IPS-15b (cell line): ENCODE data around the gene RHOC.

ENCODE experiments used
- H3K27me3 ChIP-seq: one replicate; pipeline ENCODE4 v1.6.1; 2013; ENCODE audit warnings: low read length; ENCODE audit not compliant: control insufficient read depth, insufficient read depth
- H3K36me3 ChIP-seq: one replicate; pipeline ENCODE4 v1.6.1; 2013; ENCODE audit warnings: low read length; ENCODE audit not compliant: control insufficient read depth, insufficient read depth
- H3K4me1 ChIP-seq: one replicate; pipeline ENCODE4 v1.6.1; 2013; ENCODE audit warnings: mild to moderate bottlenecking, low read length; ENCODE audit not compliant: control insufficient read depth, insufficient read depth
- H3K4me3 ChIP-seq: one replicate; pipeline ENCODE4 v1.5.1; 2013; ENCODE audit warnings: low read depth, low read length
- H3K9ac ChIP-seq: one replicate; pipeline ENCODE4 v1.6.1; 2013; ENCODE audit warnings: low read depth, mild to moderate bottlenecking, low read length
- H3K9me3 ChIP-seq: one replicate; pipeline ENCODE4 v1.6.1; 2013; ENCODE audit warnings: mild to moderate bottlenecking, low read length; ENCODE audit not compliant: control insufficient read depth, insufficient read depth

The RHOC gene

DNA sequence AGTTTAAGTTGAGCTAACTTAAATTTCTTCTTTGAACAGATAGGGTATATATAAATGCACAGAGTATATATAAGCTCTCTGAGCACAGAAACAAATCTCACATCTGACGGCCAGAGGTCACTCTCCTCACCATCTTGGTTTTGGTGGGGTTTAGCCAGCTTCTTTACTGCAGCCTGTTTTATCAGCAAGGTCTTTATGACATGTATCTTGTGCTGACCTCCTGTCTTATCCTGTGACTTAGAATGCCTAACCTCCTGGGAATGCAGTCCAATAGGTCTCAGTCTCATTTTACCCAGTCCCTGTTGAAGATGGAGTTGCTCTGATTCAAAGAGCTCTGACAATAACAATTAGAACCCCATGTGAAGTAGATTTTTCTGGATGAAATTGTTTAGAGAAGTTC, 34.1 kb downstream of the RHOC start:
- Histone ChIP-seq H3K9ac (no peak overlapping the region), H3K4me3 (no peak overlapping the region), H3K9me3 (no peaks in the 10 kb centered on the region), H3K4me1 (peaks cover 16% of the 10 kb centered on the region), H3K27me3 (peaks cover 25% of the 10 kb centered on the region), H3K36me3 (peaks cover 7% of the 10 kb centered on the region)

DNA sequence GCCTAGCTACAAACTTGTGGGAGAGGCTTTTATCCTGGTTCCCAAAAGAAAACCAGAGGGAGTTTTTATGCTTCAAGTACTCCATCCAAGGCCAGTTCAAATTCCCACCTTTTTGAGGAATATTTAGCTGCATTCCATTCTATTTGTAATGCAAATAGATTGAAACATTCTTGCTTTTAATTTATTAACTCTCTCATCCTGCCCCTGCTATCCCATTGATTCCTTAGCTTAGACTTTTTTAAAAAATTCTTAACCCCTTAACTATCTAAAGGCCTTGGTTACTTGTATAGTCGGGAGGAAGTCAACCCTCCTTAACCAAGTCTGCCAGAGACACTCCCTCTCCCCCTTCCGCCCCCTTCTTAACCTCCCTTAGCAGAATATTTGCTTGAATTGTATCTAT, 34.9 kb downstream of the RHOC start:
- Histone ChIP-seq H3K4me1 (peaks cover 16% of the 10 kb centered on the region), H3K36me3 (peaks cover 13% of the 10 kb centered on the region), H3K9ac (no peak overlapping the region), H3K27me3 (peaks cover 17% of the 10 kb centered on the region), H3K9me3 (no peaks in the 10 kb centered on the region), H3K4me3 (no peak overlapping the region)

DNA sequence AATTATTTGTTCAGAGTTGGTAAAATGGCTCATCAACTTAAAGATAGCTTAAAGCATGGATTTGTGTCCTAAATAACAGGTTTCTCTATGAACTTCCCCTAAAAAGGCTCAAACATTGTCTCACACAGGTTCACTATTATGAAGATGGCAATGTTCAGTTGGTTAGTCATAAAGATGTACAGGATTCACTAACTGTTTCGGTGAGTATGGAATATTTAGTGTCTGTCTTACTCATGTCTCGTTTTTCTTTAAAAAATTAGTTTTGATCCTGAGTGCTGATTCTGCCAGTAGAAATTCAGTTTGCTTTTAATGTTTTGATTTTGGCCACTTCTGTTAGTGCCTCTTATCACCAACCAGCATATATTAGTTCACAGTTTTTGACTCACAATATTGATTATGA, 40.0 kb downstream of the RHOC start:
- H3K4me1 ChIP-seq = peaks cover 6% of the 10 kb centered on the region
- H3K4me3 ChIP-seq = no peak overlapping the region
- peaks cover 24% of the 10 kb centered on the region for H3K36me3 ChIP-seq
- no peak overlapping the region for H3K9ac ChIP-seq
- no peaks in the 10 kb centered on the region for H3K9me3 ChIP-seq
- no peaks in the 10 kb centered on the region for H3K27me3 ChIP-seq

DNA sequence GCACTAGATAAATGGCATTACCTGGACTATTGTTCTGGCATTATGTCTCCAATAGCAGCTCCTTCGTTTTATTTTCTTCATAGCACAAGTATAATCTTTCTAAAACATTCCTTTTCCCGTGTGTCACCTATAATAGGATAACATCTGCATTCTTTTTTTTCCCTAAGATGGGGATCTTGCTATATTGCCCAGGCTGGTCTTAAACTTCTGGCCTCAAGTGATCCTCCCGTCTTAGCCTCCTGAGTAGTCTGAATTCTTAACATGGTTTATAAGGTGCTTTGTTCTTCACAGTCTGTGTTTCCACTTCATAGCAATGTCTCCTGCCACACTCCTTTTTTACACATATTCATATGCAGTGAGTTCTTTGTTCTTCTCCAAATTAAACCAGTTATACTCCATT, 41.1 kb downstream of the RHOC start:
- H3K9me3 ChIP-seq = no peaks in the 10 kb centered on the region
- no peaks in the 10 kb centered on the region for H3K4me1 ChIP-seq
- H3K4me3 ChIP-seq = no peak overlapping the region
- H3K27me3 ChIP-seq = no peaks in the 10 kb centered on the region
- peaks cover 35% of the 10 kb centered on the region for H3K36me3 ChIP-seq
- H3K9ac ChIP-seq = no peak overlapping the region

DNA sequence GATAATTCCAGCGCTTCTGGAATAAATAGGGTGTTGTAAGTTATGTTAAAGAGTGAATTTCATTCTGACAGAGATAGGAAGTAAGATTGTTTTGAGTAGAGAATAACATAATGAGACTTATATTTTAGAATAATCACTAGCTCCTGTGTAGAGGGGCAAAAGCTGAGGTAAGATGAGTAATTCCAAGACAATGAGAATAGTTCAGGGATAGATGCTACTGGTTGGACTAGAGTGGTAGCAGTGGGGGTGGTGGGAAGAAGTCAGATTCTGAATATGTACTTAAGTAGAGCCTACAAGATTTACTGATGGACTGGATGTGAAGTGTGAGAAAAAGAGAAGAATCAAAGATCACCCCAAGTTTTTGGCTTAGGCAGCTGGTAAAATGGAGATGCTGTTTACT, 55.7 kb downstream of the RHOC start:
- H3K4me1 ChIP-seq = no peaks in the 10 kb centered on the region
- no peaks in the 10 kb centered on the region for H3K9me3 ChIP-seq
- H3K36me3 ChIP-seq = no peaks in the 10 kb centered on the region
- no peak overlapping the region for H3K4me3 ChIP-seq
- H3K27me3 ChIP-seq = no peaks in the 10 kb centered on the region
- H3K9ac ChIP-seq = no peak overlapping the region
